NCI-H1436 treated with DMSO at 0.1 percent for 48 hours (cell line): ENCODE data around the gene PDIA4.

Experiments
- DNase-seq: peaks from one replicate; lab custom pipeline; 2025; lab: John Stamatoyannopoulos, UW

PDIA4 gene

GRCh38 chr7:148967602-148968001 is 60.7 kb downstream of the PDIA4 start:
- DNase-seq, result no peak

- no peak for DNase-seq
These were observed 61.3 kb downstream of the PDIA4 start for GRCh38 chr7:148967032-148967372.

GRCh38 chr7:148964483-148965267 is 63.6 kb downstream of the PDIA4 start:
- no peak for DNase-seq

- DNase-seq, result no peak
These were observed 64.5 kb downstream of the PDIA4 start for GRCh38 chr7:148963583-148964482.

GRCh38 chr7:148962823-148963582 is 65.3 kb downstream of the PDIA4 start:
- no peak for DNase-seq

GRCh38 chr7:148962440-148962822 is 65.9 kb downstream of the PDIA4 start:
- DNase-seq, result no peak

- no peak for DNase-seq
These were observed 68.6 kb downstream of the PDIA4 start for GRCh38 chr7:148959726-148960125.

- DNase-seq, result no peak
These were observed 70.2 kb downstream of the PDIA4 start for GRCh38 chr7:148958061-148958460.

GRCh38 chr7:148954766-148955165 is 73.5 kb downstream of the PDIA4 start:
- DNase-seq, result no peak

GRCh38 chr7:148953676-148954075 is 74.6 kb downstream of the PDIA4 start:
- DNase-seq, result no peak
